ENCODE data around the gene FMNL2. TPM values are rescaled to one million over a fixed set of nuclear protein-coding genes. Genes with fewer than 3 reads are reported as not detected.

FMNL2 gene
- total and polyA plus RNA-seq, 12 donors: 3.3 to 16.0 (median 4.5) TPM

GRCh38 chr2:152560166-152560565, 225.2 kb downstream of the FMNL2 start:
- H3K4me1 ChIP-seq: peaks cover 0 to 11% (median 0%) of the 10 kb centered on the region in 9 donors
- no peak for ATAC-seq
- no peak for DNase-seq
- no peaks in the 10 kb centered on the region for H3K9me3 ChIP-seq
- H3K27ac ChIP-seq: no peak overlapping the region
- intact Hi-C loops (cut with DNase I): no loop called here
- H3K27me3 ChIP-seq: no peaks in the 10 kb centered on the region
- no peak for TF ChIP-seq CTCF (IDR thresholded peaks at IDR 0.05)
- no peak overlapping the region for H3K4me3 ChIP-seq
- peaks cover 0 to 21% (median 0%) of the 10 kb centered on the region in 9 donors for H3K36me3 ChIP-seq

- no peak overlapping the region for H3K4me3 ChIP-seq
- peaks cover 0 to 11% (median 0%) of the 10 kb centered on the region in 9 donors for H3K4me1 ChIP-seq
- H3K36me3 ChIP-seq: peaks cover 0 to 21% (median 0%) of the 10 kb centered on the region in 9 donors
- ATAC-seq (no peak), DNase-seq (no peak)
- no peak overlapping the region for H3K27ac ChIP-seq
- intact Hi-C loops (cut with DNase I): no loop called here
- TF ChIP-seq CTCF (IDR thresholded peaks at IDR 0.05): no peak
- whole genome bisulfite sequencing, 2 donors: 93 to 95% methylated on average over 6 of the region's 6 CpGs
- H3K27me3 ChIP-seq: no peaks in the 10 kb centered on the region
- H3K9me3 ChIP-seq: no peaks in the 10 kb centered on the region
Observed at GRCh38 chr2:152560873-152561595, 226.1 kb downstream of the FMNL2 start.

- 95 to 96% methylated on average over 2 of the region's 2 CpGs for WGBS, 2 donors
- DNase-seq: no peak
- H3K27me3 ChIP-seq: no peaks in the 10 kb centered on the region
- H3K9me3 ChIP-seq: no peaks in the 10 kb centered on the region
- no peak for ATAC-seq
- H3K36me3 ChIP-seq: peaks cover 0 to 21% (median 0%) of the 10 kb centered on the region in 9 donors
- no peak overlapping the region for H3K4me3 ChIP-seq
- intact Hi-C loops (cut with DNase I): no loop called here
- no peak for TF ChIP-seq CTCF (IDR thresholded peaks at IDR 0.05)
- H3K4me1 ChIP-seq: peaks cover 0 to 11% (median 0%) of the 10 kb centered on the region in 9 donors
- no peak overlapping the region for H3K27ac ChIP-seq
Observed at GRCh38 chr2:152562198-152562884, 227.4 kb downstream of the FMNL2 start.

- Histone ChIP-seq H3K27ac (no peak overlapping the region), H3K27me3 (no peaks in the 10 kb centered on the region), H3K9me3 (no peaks in the 10 kb centered on the region), H3K4me3 (no peak overlapping the region), H3K4me1 (peaks cover 0 to 11% (median 0%) of the 10 kb centered on the region in 9 donors), H3K36me3 (peaks cover 0 to 21% (median 0%) of the 10 kb centered on the region in 9 donors)
- WGBS, 2 donors: 76 to 80% methylated on average over 5 of the region's 5 CpGs
- ATAC-seq (no peak), DNase-seq (no peak)
- intact Hi-C loops (cut with DNase I): no loop called here
- no peak for TF ChIP-seq CTCF (IDR thresholded peaks at IDR 0.05)
Observed at GRCh38 chr2:152563764-152564163, 228.8 kb downstream of the FMNL2 start.
